Hypothalamus (tissue), 51 donors: Measurements from ENCODE around the gene S100A13.
"Not testable (repeated sequence)": the region's sequence is repeated elsewhere in the genome, so short reads cannot be mapped to it uniquely, and the experiment has no call there.

Experiments
- DNase-seq, 51 donors: peaks; one replicate each; lab custom pipeline; 2025; lab: John Stamatoyannopoulos, UW

S100A13 gene

GRCh38 chr1:153626904-153627714 is at the start of gene S100A13:
Gene S100A13, minus strand, starts transcription at chr1:153627505. Its CDS starts 1,033 bp downstream, at chr1:153626472.
- DNase-seq = peak in 39 of 51 donors; percentile 19 to 78 (median 63)

DNA sequence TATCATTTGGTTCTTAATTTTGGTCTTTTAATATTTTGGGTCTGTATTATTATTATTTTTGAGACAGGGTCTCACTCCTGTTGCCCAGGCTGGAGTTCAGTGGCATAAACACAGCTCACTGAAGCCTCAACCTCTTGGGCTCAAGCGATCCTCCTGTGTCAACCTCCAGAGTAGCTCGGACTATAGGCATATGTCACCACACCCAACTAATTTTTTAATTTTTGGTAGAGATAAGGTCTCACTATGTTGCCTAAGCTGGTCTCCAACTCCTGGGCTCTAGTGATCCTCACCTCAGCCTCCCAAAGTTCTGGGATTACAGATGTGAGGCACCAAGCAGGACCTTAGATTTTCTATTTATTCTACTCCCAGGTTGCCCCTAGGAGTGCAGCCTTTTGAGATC is 46.2 kb upstream of the S100A13 start:
- no peak for DNase-seq

- peak in 4 of 51 donors; percentile 18 to 38 (median 27) for DNase-seq
Observed at GRCh38 chr1:153671628-153672353, 44.5 kb upstream of the S100A13 start.

DNA sequence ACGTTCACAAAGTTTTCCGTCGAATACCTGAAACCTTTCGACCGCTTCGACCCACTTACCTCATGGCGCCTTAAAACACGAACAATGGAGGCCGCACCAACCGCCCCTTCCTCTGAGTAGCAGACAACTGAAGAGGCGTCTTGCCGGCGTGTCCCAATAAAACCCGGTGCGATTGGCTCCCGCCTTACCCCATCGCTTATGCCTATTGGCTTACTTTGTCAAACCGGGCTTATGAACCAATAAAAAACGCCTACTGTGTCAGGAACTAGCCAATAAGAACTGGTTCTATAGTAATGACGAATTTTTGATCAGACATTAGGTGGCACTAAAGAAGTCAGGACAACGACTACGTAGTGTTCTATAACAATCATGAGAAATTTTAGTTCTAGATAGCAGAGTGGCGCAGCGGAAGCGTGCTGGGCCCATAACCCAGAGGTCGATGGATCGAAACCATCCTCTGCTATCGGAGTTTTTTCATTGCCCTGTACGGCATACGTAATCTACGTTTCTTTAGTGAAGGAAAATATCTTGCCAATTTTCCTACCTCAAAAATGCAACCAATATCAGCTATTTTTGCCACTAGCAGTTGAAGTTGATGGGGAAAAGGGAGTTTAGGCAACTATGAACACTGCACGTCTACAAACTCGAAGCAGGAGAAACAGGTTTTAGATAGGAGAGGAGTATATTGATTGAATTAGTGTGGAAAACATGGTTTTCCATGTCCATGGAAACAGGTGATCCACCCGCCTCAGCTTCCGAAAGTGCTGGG is 43.7 kb upstream of the S100A13 start, which contains the start of gene ILF2:
Gene ILF2 (minus strand): TSS at position 135 of the 769 bp plus-strand sequence. CDS start 71 bp downstream, at position 64.
- peak; percentile 54 to 98 (median 89) for DNase-seq

DNA sequence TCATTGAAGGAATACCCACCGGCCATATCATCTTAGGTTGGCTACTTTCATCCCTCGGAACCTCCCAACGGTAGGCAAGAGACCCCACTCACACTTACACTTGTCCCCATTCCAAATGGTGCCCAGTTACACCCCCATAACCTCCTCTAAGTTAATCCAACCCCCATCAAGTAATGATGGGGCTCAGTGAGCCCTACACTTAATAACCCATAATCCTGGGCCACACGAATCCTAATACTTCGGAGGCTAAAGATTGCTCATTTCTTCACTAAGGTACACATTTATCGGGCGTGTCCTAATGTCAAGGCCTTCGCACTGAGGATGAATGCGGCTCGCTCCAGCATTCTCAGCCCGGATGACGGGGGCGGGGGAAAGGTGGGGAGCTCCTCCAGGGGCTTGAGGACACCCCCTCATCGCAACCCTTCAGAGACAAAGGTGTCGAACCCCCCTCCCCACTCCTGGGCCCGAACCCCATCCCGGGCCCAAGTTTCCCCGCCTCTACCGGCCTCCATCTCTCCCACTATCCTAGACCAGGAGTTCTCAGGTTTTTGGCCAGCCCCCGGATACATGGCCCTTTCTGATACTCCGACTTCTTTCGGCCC is 43.1 kb upstream of the S100A13 start:
- DNase-seq = no peak

DNA sequence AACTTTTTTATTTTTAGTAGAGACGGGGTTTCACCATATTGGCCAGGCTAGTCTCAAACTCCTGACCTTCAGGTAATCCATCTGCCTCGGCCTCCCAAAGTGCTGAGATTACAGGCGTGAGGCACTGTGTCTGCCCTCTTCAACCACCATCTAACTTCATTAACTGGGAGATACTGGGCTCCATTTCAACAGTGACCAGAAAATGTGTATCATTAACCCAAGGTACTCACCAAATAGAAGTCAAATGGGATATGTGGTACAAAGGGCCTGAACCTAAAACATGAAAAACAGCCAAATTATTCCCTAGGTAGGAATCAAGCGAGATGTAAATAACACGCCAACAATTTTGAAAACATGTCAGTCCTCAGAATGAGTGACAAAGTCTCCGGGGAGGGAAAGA is 42.3 kb upstream of the S100A13 start:
- no peak for DNase-seq

GRCh38 chr1:153668672-153669071 is 41.4 kb upstream of the S100A13 start:
- DNase-seq = not testable (repeated sequence)

GRCh38 chr1:153667439-153667838 is 40.1 kb upstream of the S100A13 start:
- no peak for DNase-seq

GRCh38 chr1:153663211-153663610 is 35.9 kb upstream of the S100A13 start:
- no peak for DNase-seq

GRCh38 chr1:153662269-153662668 is 35.0 kb upstream of the S100A13 start:
- no peak for DNase-seq

GRCh38 chr1:153661111-153661708 is 33.9 kb upstream of the S100A13 start:
- DNase-seq = no peak

DNA sequence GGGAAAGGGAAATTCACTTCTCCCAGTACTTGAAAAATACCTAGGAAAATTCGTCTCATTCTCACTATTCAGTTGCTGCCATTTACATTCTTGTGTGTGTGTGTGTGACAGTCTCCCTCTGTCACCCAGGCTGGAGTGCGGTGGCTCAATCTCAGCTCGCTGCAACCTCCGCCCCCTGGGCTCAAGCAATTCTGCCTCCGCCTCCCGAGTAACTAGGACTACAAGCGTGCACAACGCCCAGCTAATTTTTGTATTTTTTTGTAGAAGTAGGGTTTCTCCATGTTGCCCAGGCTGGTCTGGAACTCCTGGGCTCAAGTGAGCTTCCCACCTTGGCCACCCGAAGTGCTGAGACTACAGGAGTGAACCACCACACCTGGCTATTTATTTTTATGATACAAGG is 32.4 kb upstream of the S100A13 start:
- DNase-seq = no peak

DNA sequence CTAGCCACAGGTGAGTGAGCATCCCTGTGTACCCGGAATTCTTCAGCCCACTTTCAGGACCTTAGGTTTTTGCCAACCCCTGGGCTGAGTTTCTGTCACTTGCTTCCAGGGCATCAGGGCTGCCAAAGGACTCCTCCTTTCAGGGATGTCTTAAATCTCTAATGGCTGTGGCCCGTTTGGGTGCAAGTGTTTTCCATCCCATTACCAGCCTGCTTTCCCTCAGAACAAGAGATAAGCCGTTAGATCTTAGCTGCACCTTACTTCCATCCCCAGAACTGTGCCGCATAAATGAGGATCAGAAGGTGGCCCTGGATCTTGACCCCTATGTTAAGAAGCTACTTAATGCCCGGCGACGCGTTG is 31.9 kb upstream of the S100A13 start:
- no peak for DNase-seq

GRCh38 chr1:153658400-153659174 is 31.3 kb upstream of the S100A13 start, which contains the start of gene SNAPIN:
Gene SNAPIN, plus strand, starts transcription at chr1:153658703. Its CDS starts 41 bp downstream, at chr1:153658744.
- DNase-seq = peak; percentile 44 to 98 (median 86)

- DNase-seq = no peak
Observed at GRCh38 chr1:153655333-153655732, 28.0 kb upstream of the S100A13 start.

DNA sequence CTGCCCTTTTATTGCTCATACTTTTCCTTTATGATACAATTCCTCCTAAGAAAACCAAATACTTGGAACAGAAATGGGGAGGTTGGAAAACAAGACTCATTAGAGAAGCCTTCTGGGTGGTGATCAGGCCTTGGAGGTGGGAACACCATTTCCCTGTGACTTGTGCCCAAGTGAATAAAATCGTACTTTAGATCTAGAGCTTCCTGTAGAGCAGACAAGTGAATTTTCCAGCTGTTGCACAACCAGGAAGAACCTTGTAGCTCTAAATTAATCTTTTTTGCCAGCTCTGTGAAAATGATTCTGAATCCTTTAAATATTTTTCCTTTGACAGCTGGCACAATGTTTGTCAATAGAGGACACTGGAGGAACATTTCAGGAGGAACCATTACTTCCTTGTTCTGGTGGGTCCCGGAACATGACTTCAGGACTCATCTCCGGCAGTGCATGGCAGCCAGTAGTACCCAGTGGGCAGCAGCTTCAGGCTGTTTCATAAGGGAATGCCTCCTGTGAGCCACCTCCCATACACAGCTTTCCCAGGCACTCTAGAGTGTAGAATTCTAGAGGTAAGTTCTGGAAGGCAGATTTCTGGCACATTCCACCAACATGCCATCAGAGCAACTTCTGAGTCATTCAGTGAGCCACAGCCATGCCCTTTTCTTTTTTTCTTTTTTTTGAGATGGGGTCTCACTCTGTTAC is 25.6 kb upstream of the S100A13 start:
- peak in 1 of 51 donors; percentile 12 for DNase-seq

DNA sequence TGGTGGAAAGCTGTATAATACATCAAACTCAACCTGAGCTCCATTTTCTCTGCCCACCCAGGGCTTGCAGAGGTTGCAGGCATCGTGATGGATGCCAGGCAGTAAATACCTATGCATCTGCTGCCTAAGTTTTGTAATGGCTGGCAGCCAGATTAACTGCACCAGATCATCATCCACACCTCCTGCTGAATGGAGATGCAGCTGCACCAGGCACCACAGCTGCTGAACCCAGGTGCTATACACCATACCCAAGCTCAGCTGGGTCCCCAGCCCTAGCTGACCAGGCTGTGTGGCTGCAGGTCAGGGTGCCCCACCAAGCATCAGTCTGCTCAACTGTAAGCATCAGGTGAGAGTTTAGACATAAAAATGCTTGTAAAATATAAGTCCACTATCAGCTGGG is 24.5 kb upstream of the S100A13 start:
- no peak for DNase-seq

GRCh38 chr1:153649863-153650235 is 22.5 kb upstream of the S100A13 start:
- peak in 47 of 51 donors; percentile 7 to 85 (median 67) for DNase-seq
